ENCODE results near the gene ZSCAN10.

DNA sequence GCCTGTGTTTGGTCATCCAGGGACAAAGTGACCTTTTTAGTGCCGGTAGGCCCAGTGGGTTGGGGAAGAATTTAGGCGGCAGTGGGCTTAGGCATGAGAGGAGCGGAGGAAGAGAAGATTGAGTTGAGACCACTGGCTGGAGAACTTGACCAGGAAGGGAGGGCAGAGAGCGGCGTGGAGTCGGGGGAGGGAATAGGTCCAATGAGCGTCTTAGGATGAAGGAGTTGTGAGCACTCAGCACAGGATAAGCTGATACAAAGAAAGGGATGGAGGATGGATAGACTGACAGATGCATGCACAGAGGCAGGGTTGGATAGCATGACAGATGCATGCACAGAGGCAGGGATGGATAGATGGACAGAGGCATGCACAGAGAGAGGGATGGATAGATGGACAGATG is 25.6 kb downstream of the ZSCAN10 start:
- TF ChIP-seq, protein P1, sequence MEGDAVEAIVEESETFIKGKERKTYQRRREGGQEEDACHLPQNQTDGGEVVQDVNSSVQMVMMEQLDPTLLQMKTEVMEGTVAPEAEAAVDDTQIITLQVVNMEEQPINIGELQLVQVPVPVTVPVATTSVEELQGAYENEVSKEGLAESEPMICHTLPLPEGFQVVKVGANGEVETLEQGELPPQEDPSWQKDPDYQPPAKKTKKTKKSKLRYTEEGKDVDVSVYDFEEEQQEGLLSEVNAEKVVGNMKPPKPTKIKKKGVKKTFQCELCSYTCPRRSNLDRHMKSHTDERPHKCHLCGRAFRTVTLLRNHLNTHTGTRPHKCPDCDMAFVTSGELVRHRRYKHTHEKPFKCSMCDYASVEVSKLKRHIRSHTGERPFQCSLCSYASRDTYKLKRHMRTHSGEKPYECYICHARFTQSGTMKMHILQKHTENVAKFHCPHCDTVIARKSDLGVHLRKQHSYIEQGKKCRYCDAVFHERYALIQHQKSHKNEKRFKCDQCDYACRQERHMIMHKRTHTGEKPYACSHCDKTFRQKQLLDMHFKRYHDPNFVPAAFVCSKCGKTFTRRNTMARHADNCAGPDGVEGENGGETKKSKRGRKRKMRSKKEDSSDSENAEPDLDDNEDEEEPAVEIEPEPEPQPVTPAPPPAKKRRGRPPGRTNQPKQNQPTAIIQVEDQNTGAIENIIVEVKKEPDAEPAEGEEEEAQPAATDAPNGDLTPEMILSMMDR (IDR thresholded peaks at IDR 0.05 in 8 of 11, conservative IDR thresholded peaks at IDR 0.05 in 3 of 11) = no peak
- TF ChIP-seq POLR2A (IDR thresholded peaks at IDR 0.05) (no peak), POLR2AphosphoS5 (IDR thresholded peaks at IDR 0.05) (no peak)

Measured in spleen (tissue), 7 donors.